Head of caudate nucleus (tissue), 42 donors: ENCODE data around the gene UQCC5.

Source experiments
- DNase-seq, 42 donors: peaks; one replicate each; pipeline versions ENCODE4 v3.0.0 to v3.0.0-alpha.2; 2020 to 2021; ENCODE audit warnings: mixed read lengths in 7 of 42
- intact Hi-C: fragments of 100-400 bp; cut with DNase I; formaldehyde crosslinking; loops from one replicate; pipeline ENCODE4 v1.15.0; 2022

Gene UQCC5

GRCh38 chr3:52536369-52537164 lies at the start of gene UQCC5:
TSS of gene UQCC5 (plus strand) at chr3:52536605. CDS start at chr3:52536756, 151 bp downstream.
- intact Hi-C loops, result loop anchor here (2.0 to 5.0 kb wide), 3 partner anchors 61 to 146 kb away; partner anchors contain the start of gene NISCH

GRCh38 chr3:52487050-52487787 lies 49.2 kb upstream of the UQCC5 start:
- intact Hi-C loops, result no loop called here
- DNase-seq, result no peak

More at GRCh38 chr3:52536369-52537164, at the start of gene UQCC5:
- DNase-seq, result peak; percentile 93 to 98 (median 97)

GRCh38 chr3:52487788-52488691 lies 48.4 kb upstream of the UQCC5 start:
- intact Hi-C loops, result no loop called here
- DNase-seq, result no peak

- no peak for DNase-seq
- intact Hi-C loops, result no loop called here
These were observed 47.7 kb upstream of the UQCC5 start for GRCh38 chr3:52488746-52489145.

GRCh38 chr3:52489453-52489852 lies 47.0 kb upstream of the UQCC5 start:
- DNase-seq, result no peak
- intact Hi-C loops, result no loop called here

- DNase-seq, result no peak
- intact Hi-C loops, result no loop called here
These were observed 46.1 kb upstream of the UQCC5 start for GRCh38 chr3:52490035-52490938.

- intact Hi-C loops, result no loop called here
- DNase-seq, result peak in 20 of 42 donors; percentile 23 to 69 (median 44)
These were observed 45.4 kb upstream of the UQCC5 start for GRCh38 chr3:52490939-52491526.

GRCh38 chr3:52492059-52492458 lies 44.3 kb upstream of the UQCC5 start:
- DNase-seq, result no peak
- intact Hi-C loops, result no loop called here

- DNase-seq, result no peak
- intact Hi-C loops, result no loop called here
These were observed 43.0 kb upstream of the UQCC5 start for GRCh38 chr3:52493232-52494017.

GRCh38 chr3:52494445-52494844 lies 42.0 kb upstream of the UQCC5 start:
- intact Hi-C loops, result no loop called here
- DNase-seq, result no peak

GRCh38 chr3:52494886-52495495 lies 41.4 kb upstream of the UQCC5 start, which contains the start of gene STAB1:
TSS of gene STAB1 (plus strand) at chr3:52495338. CDS start at chr3:52495414, 76 bp downstream.
- intact Hi-C loops, result no loop called here
- DNase-seq, result peak in 6 of 42 donors; percentile 25 to 59 (median 36)

- DNase-seq, result no peak
- intact Hi-C loops, result no loop called here
These were observed 40.4 kb upstream of the UQCC5 start for GRCh38 chr3:52495777-52496602.

- DNase-seq, result peak in 40 of 42 donors; percentile 16 to 80 (median 50)
- intact Hi-C loops, result no loop called here
These were observed 38.0 kb upstream of the UQCC5 start for GRCh38 chr3:52498137-52499054.

GRCh38 chr3:52501046-52501445 lies 35.4 kb upstream of the UQCC5 start:
- intact Hi-C loops, result no loop called here
- DNase-seq, result no peak

- DNase-seq, result no peak
These were observed 34.4 kb upstream of the UQCC5 start for GRCh38 chr3:52502001-52502400.

More at GRCh38 chr3:52502001-52502400, 34.4 kb upstream of the UQCC5 start:
- intact Hi-C loops, result no loop called here
